Esophagus squamous epithelium (tissue), 4 donors: ENCODE measurements around the gene THEM5.

Experiments
- POLR2A ChIP-seq, 4 donors: fragments of 450-650 bp; IDR thresholded peaks; one replicate each; pipeline ENCODE4 v1.6.1; 2017; ENCODE audit warnings: antibody characterized with exemption in 4 of 4, mild to moderate bottlenecking in 4 of 4, moderate library complexity in 3 of 4
- TF ChIP-seq, protein P1 (sequence below), 6 experiments: fragments of 450-650 bp in 4 of 6; fragments of 200-600 bp in 2 of 6; sonication (generic) in 2 of 6; IDR thresholded peaks; one replicate each; pipeline ENCODE4 v1.5.1; 2016 to 2019; ENCODE audit warnings: antibody characterized with exemption in 6 of 6, mild to moderate bottlenecking in 4 of 6, moderate library complexity in 4 of 6

DNA sequence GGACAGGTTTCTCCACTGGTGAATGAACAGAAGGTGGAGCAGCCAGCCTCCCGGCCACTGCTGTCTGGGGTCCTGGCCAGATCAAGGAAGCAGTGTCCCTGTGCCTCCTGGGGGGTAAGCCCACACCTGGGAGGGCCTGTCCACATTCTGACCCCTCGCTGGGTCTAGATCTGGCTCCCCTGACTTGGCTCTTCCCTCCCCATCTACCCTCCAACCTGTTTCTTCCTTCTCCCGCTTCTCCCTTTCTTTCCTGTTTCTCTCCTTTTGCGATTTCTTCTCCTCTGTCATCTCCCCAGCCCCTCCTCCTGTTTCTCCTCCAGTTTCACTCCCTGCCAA is 22.3 kb downstream of the THEM5 start:
- TF ChIP-seq, protein P1, sequence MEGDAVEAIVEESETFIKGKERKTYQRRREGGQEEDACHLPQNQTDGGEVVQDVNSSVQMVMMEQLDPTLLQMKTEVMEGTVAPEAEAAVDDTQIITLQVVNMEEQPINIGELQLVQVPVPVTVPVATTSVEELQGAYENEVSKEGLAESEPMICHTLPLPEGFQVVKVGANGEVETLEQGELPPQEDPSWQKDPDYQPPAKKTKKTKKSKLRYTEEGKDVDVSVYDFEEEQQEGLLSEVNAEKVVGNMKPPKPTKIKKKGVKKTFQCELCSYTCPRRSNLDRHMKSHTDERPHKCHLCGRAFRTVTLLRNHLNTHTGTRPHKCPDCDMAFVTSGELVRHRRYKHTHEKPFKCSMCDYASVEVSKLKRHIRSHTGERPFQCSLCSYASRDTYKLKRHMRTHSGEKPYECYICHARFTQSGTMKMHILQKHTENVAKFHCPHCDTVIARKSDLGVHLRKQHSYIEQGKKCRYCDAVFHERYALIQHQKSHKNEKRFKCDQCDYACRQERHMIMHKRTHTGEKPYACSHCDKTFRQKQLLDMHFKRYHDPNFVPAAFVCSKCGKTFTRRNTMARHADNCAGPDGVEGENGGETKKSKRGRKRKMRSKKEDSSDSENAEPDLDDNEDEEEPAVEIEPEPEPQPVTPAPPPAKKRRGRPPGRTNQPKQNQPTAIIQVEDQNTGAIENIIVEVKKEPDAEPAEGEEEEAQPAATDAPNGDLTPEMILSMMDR (IDR thresholded peaks at IDR 0.05), result no peak
- no peak for TF ChIP-seq POLR2A (IDR thresholded peaks at IDR 0.05)
